Mammary epithelial cell (primary cell): ENCODE measurements around the gene AKIP1.

Experiments used
- CTCF ChIP-seq, 2 donors: IDR thresholded peaks in 1 of 2; conservative IDR thresholded peaks in 1 of 2; 2 replicates each; pipeline ENCODE4 v1.5.1; 2011 to 2012; ENCODE audit warnings: inconsistent platforms in 2 of 2, low read length in 2 of 2, mild to moderate bottlenecking in 2 of 2, control low read depth in 1 of 2, low read depth in 1 of 2; ENCODE audit not compliant: insufficient read depth in 1 of 2; ENCODE audit errors: extremely low read depth in 1 of 2
- EZH2 ChIP-seq: IDR thresholded peaks from 2 replicates; pipeline ENCODE4 v1.6.1; 2012; ENCODE audit warnings: low read length, inconsistent platforms, borderline replicate concordance

GRCh38 chr11:8927233-8927632 is 16.2 kb downstream of the AKIP1 start:
- no peak for TF ChIP-seq CTCF (conservative IDR thresholded peaks at IDR 0.05 in 1 of 2, IDR thresholded peaks at IDR 0.05 in 1 of 2; ENCODE audit: extremely low read depth in 1 of 2, insufficient read depth in 1 of 2, low read depth in 1 of 2, low read length in 2 of 2)
- no peak for TF ChIP-seq EZH2
